GM18517 (cell line): ENCODE data around the gene SCAPER.
"Not testable (repeated sequence)": the region's sequence is repeated elsewhere in the genome, so short reads cannot be mapped to it uniquely, and the experiment has no call there.

ENCODE experiments used
- ATAC-seq: cut with Tn5 transposase; IDR thresholded peaks from one replicate; pipeline ENCODE4 v1.9.1; 2021; ENCODE audit warnings: mild to moderate bottlenecking, moderate library complexity; ENCODE audit not compliant: unreplicated experiment

SCAPER gene

DNA sequence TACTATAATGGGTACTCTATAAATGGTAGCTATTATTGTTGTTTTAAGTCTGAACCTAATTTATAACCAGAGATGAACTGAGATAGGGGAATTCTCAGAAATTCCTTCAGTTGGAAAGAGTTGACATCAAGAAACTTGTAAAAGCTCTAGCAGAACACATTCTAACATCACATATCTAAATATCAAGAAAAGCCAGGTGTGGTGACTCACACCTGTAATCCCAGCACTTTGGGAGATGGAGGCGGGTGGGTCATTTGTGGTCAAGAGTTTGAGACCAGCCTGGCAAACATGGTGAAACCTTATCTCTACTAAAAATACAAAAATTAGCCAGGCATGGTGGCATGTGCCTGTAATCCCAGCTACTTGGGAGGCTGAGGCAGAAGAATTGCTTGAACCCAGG lies 472.1 kb downstream of the SCAPER start:
- not testable (repeated sequence) for ATAC-seq

GRCh38 chr15:76432604-76433003 lies 472.5 kb downstream of the SCAPER start:
- no peak for ATAC-seq

- ATAC-seq: no peak
Observed at GRCh38 chr15:76431971-76432370, 473.2 kb downstream of the SCAPER start.

DNA sequence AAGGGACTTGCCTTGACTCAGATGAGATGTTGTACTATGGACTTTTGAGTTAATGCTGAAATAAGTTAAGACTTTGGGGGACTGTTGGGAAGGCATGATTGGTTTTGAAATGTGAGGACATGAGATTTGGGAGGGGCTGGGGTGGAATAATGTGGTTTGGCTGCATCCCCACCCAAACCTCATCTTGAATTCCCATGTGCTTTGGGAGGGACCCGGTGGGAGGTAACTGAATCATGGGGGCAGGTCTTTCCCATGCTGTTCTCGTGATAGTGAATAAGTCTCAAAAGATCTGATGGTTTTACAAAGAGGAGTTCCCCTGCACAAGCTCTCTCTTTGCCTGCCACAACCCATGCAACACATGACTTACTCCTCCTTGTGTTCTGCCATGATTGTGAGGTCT lies 474.4 kb downstream of the SCAPER start:
- not testable (repeated sequence) for ATAC-seq

DNA sequence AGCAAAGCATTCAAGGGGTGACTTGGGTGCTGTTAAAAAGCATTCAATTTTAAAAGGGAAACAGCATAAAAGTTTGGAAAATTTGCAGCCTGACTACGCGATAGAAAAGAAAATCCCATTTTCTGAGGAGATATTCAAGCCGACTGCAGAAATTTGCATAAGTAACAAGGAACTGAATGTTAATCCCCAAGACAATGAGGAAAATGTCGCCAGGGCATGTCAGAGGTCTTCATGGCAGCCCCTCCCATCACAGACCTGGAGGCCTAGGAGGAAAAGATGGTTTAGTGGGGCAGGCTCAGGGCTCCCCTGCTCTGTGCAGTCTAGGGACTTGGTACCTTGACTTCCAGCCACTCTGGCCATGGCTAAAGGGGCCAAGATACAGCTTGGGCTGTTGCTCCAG lies 475.5 kb downstream of the SCAPER start:
- no peak for ATAC-seq

GRCh38 chr15:76426941-76427340 lies 478.2 kb downstream of the SCAPER start:
- no peak for ATAC-seq

DNA sequence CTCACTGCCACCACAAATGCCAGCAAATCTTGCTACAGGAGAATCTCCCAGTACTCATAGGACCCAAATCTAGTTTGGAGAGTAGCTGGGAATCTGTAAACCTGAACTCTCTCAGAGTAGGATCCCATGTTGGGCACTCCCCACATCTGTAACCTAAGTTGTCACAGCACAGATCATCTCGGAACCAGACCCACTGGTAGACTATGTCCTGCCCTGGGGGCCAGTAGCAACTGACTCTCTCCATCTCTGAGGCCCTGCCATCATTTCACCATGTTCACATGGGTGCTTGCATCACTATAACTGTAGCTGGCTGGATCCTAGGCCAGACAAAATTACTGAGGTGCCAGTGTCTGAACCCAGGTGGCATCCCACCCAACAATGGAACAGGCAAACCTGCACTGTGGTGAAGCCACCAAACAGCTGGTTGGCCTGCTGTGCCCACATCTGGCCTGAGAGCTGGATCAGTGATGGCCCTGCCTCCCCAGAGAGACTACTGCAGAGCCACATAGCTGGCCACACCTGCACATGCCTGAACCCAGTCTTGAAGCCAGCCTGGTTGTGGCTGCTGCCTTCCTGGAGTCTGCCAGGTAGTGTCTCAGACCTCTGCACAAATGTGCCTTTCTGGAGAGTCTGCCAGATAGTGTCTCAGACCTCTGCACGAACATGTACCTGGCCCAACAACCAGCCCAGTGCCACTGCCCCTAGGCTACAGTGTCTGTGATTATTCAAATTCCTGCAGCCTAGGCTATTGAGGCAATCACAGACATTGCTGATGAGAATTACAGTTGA lies 486.6 kb downstream of the SCAPER start:
- ATAC-seq: no peak

DNA sequence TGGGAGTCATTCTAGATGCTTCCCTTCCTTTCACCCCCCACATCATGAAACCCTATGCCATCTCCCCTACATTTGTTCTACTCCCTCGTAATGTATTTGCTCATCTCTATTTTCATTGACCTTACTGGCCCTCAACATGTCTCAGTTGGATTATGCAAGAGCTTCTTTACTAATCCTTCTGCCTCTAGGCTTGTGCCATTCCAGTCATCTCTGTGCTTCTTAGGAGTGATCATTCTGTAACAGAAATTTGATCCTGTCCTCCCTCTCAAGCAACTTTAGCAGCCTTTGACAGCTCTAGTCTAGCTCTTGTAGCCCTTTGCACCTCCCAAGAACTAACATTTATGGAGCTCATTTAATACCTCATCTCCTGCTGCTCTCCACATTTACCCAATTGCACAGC lies 503.9 kb downstream of the SCAPER start:
- ATAC-seq: no peak

- no peak for ATAC-seq
Observed at GRCh38 chr15:76398317-76399104, 506.6 kb downstream of the SCAPER start.

DNA sequence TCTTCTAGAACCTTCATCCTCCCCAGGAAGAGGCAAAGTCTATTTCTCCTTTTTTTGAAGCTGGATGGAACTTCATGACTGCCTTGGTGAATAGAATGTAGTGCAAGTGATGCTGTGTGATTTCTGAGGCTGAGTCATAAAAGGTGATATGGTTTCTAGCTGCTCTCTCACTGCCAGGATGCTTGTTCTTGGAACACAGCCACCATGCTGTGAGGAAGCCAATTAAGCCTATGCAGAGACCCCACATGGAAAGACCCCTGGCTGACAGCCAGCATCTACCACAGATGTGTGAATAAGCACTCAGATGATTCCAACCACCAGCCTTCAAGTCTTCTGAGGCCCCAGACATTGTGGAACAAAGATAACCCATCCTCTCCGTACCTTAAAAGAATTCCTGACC lies 511.5 kb downstream of the SCAPER start:
- ATAC-seq: no peak

DNA sequence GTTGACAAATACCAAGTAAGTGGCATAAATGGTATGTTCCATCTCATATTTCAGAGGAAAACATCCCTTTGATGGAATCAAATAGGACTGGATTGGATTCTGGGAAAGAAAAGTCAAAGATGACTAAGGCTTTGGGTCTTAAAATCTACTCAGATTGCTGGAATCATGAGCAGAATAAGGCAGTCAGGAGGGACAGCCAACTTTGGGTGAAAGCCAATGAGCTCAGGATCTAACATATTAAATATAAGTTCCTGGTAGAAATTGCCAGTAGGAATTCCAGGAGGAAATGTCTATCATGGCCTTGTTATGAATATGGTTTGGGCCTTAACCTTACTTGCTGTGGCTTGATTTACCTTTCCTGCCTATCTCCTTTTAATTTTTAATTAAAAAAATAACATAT lies 513.3 kb downstream of the SCAPER start:
- ATAC-seq: no peak

DNA sequence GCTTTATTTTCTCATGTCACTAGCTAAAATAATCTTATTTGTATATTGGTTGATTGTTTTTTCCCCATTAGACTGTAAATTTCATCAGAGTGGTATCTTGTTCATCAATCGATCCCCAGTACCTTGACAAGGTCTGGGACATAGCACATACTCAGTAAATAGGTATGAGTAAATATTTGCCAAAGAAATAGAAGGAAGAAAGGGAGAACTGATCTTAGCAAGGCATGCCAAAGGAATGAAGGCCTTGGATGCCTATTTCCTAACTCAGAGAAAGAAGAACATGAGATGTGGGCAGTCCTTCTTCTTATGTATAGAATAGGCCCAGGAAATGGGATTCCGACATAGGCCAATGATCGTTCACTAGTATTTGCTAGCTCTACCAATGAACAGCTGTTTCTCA lies 513.8 kb downstream of the SCAPER start:
- no peak for ATAC-seq

DNA sequence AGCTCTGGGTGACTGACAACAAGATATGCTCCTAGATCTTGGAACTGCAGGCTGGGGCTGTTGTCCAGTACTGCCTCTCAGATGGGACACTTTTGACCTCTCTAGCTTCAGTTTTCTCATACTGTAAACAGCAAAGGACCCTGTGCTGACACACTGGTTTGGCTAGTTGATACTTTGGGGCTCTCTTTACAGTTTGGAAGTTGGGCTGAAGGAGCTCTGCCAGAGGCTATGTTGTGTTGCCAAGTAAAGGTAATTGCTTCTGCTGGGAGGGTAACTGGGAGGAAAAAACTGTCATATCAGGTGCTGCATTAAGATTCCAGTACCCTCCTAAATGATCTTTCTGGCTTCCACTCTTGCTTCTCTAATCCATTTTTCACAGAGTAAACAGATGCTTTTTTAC lies 514.6 kb downstream of the SCAPER start:
- ATAC-seq: no peak

DNA sequence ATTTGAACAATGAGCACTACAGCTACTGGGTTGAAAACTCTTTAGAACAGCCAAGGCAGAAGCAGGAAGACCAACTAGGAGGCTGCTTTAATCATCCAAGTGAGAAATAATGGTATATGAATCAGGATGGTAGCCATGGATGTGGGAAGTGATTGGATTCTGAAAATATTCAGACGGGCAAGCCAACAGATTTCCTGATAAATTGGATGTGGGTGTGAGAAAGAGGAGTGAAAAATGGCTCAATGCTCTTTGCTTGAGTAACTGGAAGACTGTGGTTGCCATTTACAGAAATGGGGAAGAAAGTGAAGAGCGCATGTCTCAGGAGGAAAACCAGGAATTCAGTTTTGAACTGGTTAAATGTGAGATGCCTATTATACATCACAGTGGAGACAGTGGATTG lies 518.2 kb downstream of the SCAPER start:
- ATAC-seq: no peak

GRCh38 chr15:76386178-76386577 lies 519.0 kb downstream of the SCAPER start:
- ATAC-seq: no peak

GRCh38 chr15:76384409-76384808 lies 520.7 kb downstream of the SCAPER start:
- no peak for ATAC-seq

DNA sequence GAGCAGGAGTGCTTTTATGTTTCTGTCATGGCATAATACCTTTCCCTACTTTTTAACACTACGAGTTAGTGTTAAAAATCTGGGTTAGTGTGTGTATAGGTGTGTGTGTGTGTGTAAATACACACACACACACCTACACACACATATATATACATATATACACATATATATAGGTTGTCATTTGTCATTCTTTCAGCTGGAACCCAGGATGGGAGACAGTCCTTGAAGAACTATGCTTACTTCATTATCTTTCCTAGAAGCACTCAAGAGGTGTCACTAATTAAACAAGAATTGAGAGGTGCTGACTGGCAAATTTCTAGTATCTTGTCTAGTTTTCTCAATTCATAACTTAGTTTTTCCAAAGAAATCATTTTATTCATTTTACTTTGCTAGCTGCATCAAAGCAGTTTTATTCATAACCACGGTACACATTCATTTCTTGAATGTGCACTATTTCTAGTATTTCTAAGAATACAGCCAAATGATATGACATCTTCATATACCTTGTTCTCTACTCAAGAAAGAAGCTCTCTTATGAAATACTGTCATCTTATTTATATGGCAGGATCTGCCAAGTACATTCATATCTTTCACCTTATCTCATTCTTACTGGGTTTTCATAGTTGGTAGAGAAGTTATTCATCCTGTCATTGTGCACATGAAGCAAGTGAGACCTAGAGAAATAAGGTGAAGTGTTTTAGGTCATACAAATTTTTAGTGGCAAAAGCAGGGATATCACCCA lies 522.0 kb downstream of the SCAPER start:
- ATAC-seq: no peak

DNA sequence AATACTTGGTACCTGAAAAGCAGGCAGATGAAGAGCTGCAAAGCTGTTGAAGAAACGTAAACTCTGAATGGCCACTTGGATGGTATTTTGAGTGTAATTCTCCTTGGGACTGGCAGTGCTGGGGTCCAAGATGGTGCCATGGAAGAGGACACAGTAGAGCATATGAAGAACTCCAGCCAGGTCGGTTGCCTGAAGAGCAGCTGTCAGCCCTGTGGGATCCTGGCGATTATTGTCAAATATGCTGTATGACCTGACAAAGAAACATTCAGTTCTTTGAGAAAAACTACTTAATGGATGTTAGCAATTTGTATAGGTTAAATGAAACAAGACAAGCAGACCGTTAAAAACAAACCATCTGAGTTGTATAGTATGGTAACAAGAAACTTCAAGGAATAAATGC lies 523.8 kb downstream of the SCAPER start:
- ATAC-seq: no peak

- no peak for ATAC-seq
Observed at GRCh38 chr15:76380249-76380648, 524.9 kb downstream of the SCAPER start.

GRCh38 chr15:76378691-76379090 lies 526.4 kb downstream of the SCAPER start:
- no peak for ATAC-seq

GRCh38 chr15:76377751-76378150 lies 527.4 kb downstream of the SCAPER start:
- no peak for ATAC-seq

DNA sequence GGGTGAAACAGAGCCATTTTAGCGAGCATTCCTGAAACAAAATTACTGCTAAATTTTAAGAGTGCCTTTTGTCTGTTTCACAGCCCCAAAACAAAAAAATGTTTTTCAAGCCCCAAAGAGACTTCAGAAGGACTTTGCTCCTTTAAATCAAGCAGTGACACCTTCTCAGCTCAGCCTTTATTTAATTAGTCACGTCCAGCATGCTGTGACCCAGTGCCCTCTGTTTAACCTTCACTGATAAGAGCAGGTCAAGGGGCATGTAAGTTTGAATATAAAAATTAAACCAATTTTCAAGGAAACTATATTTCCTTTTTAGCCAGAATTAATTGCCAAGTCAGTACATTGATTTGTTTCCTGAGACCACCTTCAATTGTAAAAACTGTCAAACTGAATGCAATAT lies 527.9 kb downstream of the SCAPER start:
- ATAC-seq: no peak
